GM21526 (cell line): ENCODE measurements around the gene UQCR10.

Experiments used
- ATAC-seq: cut with Tn5 transposase; IDR thresholded peaks from one replicate; pipeline ENCODE4 v1.9.1; 2021; ENCODE audit warnings: moderate library complexity; ENCODE audit not compliant: unreplicated experiment, low FRiP score

The UQCR10 gene

DNA sequence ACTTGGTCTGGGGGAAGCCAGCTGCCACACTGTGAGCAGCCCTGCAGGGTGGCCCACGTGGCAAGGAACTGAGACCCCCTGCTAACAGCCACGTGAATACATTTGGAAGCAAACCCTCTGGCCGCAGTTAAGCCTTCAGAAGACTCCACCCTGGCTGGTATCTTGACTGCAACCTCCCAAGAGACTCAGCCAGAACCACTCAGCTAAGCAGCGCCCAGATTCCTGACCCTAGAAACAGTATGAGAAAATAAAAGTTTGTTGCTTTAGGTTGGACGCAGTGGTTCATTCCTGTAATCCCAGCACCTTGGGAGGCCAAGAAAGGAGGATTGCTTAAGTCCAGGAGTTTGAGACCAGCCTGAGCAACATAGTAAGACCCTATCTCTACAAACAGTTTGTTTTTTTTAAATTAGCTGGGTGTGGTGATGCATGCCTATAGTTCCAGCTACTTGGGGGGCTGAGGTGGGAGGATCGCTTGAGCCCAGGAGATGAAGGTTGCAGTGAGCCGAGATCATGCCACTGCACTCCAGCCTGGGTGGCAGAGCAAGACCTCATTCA lies 9.0 kb upstream of the UQCR10 start:
- no peak for ATAC-seq

GRCh38 chr22:29758959-29759358 lies 8.2 kb upstream of the UQCR10 start:
- no peak for ATAC-seq

- no peak for ATAC-seq
Observed at GRCh38 chr22:29762263-29762662, 4.9 kb upstream of the UQCR10 start.

DNA sequence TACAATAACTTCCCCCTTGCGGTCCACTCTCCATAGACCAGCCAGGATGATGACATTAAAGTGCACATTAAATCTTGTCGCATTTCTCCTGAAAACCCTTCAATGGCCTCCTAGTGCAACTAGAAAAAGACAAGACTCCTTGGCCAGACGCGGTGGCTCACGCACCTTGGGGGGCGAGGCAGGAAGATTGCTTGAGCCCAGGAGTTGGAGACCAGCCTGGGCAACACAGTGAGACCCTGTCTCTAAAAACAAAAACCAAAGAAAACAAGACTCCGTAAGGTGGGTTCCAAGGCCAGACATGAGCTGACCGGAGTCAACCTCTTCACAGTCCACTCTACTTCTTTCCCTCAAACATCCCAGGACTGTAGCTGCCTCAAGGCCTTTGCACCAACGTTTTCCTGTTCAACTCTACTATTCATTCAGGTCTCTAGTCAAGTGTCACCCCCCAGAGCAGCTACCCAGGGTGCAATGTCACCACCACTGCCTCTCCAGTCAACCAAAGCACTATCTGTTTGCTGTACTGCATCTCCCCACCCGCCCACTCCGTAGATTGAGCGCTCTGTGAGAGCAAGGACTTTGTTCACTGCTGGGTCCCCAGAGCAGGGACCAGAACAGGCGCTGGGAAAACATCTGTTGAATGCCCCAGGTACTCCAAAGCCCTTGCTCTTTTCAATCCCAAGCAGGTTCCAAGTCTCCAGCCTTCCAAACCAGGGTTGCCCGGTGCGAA lies 1.1 kb upstream of the UQCR10 start:
- ATAC-seq = peak; percentile 23

DNA sequence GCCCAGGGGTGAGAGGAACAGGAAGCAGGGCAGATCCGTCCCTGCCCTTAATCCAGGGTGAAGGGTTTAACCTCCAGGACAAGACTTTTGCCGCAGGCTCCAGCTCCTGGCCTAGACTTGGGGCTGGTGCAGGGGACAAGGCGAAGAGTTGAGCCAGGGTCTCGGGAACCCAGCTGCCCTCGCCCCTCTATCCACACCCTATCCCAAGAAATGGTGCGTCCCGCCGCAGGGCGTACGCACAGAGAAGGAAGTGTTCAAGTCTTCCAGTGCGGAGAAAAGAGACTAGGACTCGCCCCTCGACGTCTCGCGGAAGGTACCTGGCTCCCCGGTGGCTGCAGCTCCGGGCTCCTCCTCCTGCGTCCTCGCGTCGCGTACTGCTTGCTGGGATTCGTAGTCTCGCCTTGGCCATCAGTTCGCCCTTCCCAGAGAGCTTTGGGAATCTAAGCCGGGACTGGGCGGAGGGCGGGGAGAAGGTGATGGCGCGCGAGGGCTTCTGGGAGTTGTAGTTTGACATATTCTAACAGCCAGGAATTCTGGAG lies 468 bp upstream of the UQCR10 start, which contains the start of gene ZMAT5:
ZMAT5 (minus strand) TSS at position 376 of the 539 bp plus-strand sequence. CDS start 18,463 bp downstream, outside the sequence.
- peak; percentile 80 for ATAC-seq

DNA sequence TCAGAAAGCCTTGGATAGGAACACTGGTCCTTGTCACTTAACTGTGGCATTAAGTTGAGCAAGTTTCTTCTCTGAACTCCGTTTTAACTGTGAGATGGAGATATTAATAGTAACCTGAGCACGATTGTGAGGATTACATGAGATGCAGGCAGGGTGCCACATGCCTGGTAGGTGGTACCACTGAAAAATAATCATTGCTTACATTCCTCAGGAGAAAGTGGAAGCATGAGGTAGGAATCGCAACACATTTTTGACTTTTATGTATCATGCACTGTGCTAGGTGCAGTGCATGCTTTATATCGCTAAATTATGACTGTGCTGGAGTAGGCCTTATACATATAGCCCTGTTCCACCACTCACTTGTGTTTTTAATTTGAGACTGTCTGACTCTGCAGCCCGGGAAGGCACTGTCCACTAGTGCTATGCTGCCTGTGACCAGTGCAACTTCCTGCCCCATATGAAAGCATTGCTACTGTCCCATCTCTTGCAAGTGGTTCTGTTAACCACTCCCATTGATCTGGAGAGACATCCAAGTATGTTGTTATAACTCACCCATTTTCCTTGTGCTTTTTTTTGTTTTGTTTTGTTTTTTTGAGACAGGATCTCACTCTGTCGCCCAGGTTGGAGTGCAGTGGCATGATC lies 1.0 kb downstream of the UQCR10 start:
- no peak for ATAC-seq

DNA sequence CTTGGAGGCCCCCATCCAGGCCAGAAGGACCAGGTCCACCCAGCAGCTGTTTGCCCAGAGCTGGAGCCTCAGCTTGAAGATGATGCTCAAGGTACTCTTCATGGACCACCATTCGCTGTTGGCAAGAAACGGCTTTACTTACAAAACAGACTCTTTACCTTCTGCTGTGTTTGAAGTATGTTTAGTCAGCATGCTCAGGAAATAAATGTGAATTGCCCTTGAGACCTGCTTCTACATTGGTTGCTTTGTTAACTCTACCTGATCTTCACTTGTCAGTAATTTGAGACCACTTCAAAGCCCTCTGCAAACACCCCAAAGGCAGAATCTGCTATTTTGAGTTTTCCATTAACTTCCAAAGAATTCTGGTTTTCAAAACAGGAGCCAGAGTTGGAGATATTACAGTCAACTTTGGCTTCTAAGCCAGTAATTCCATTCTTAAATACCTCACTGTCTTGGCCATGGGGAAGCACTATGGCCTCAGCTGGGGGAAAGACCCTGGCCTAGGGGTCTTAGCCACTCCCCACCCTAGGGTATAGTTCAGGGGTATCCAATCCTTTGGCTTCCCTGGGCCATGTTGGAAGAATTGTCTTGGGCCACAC lies 2.7 kb downstream of the UQCR10 start:
- no peak for ATAC-seq

DNA sequence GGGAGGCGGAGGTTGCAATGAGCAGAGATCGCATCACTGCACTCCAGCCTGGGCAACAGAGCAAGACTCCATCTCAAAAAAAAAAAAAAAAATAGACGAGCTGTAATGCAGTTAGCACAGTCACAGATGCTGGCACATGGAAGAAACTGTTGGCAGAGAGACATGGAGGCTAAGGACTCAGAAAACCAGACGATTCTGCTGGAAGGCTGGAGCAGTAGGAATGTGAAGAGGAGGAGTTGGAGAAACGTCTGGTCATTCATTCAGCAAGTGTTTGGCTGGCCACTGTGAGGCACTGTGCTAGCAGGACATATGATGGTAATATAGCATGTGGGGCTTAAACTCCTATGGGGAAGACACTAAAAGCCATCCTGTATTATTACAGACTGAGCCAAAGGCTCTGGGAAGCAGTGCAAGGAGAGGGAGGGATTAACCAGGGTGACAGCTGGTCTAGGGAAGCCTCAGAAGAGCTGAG lies 5.0 kb downstream of the UQCR10 start:
- ATAC-seq = no peak

DNA sequence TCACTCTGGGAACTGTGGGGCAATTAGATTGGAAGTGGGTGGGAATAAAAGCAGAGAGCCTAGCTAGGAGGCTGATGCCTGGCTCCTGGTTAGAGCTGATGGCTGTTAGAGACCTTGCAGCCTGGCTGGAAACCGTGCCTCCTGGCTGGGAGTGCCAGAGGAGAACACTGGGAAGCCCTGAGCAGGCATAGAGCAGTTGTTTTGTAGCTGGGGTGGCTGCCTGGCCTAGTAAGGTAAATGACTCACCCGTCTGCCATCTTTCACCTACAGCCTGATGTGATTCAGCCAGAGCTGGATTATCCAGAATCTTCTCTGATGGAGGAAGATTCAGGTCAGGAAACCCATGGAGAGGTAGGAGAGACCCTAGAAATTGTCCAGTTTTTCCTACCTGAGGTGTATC lies 6.1 kb downstream of the UQCR10 start:
- ATAC-seq = no peak

- ATAC-seq = no peak
Observed at GRCh38 chr22:29780220-29780619, 13.1 kb downstream of the UQCR10 start.

GRCh38 chr22:29780748-29781676 lies 13.8 kb downstream of the UQCR10 start:
- no peak for ATAC-seq

- no peak for ATAC-seq
Observed at GRCh38 chr22:29782061-29782845, 15.1 kb downstream of the UQCR10 start.

- no peak for ATAC-seq
Observed at GRCh38 chr22:29784451-29785361, 17.5 kb downstream of the UQCR10 start.

GRCh38 chr22:29786031-29786430 lies 18.9 kb downstream of the UQCR10 start:
- no peak for ATAC-seq

- ATAC-seq = no peak
Observed at GRCh38 chr22:29787371-29787980, 20.3 kb downstream of the UQCR10 start.

- ATAC-seq = no peak
Observed at GRCh38 chr22:29788339-29789279, 21.4 kb downstream of the UQCR10 start.

- ATAC-seq = no peak
Observed at GRCh38 chr22:29790061-29790460, 22.9 kb downstream of the UQCR10 start.
